HuH-7.5 (cell line): ENCODE results near the gene PRKN.
"Not testable (repeated sequence)": the region's sequence is repeated elsewhere in the genome, so short reads cannot be mapped to it uniquely, and the experiment has no call there.

Experiments
- DNase-seq: peaks from one replicate; pipeline ENCODE4 v3.0.0; 2011; ENCODE audit warnings: low spot score

PRKN gene

GRCh38 chr6:161347988-161348627 lies 1379.5 kb downstream of the PRKN start:
- DNase-seq: no peak

- no peak for DNase-seq
Measured at GRCh38 chr6:161347125-161347524, 1380.4 kb downstream of the PRKN start.

GRCh38 chr6:161346717-161347116 lies 1380.8 kb downstream of the PRKN start:
- no peak for DNase-seq

- no peak for DNase-seq
Measured at GRCh38 chr6:161344626-161345025, 1382.9 kb downstream of the PRKN start.

- DNase-seq: no peak
Measured at GRCh38 chr6:161342039-161342438, 1385.5 kb downstream of the PRKN start.

- DNase-seq: no peak
Measured at GRCh38 chr6:161341638-161342037, 1385.9 kb downstream of the PRKN start.

GRCh38 chr6:161338015-161338414 lies 1389.6 kb downstream of the PRKN start:
- DNase-seq: no peak

DNA sequence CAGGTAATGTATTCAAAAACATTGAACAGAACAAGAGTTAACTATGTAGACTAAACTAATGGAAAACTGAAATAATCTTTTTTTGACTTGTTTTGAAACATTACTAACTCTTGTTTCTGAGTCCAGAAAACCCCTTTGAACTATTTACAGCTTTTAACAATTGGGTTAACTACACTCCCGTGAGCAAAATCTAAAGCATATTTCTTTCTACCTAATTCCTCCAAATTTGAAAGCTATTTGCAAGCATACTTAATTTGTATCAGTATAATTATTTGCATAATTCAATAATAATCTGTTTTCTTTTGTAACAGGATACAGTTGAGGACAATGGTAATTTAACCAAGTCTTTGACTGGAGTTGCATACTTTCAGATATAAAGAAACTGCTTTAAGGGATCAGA lies 1391.1 kb downstream of the PRKN start:
- no peak for DNase-seq

GRCh38 chr6:161333410-161333809 lies 1394.2 kb downstream of the PRKN start:
- no peak for DNase-seq

- not testable (repeated sequence) for DNase-seq
Measured at GRCh38 chr6:161331402-161332081, 1396.0 kb downstream of the PRKN start.

DNA sequence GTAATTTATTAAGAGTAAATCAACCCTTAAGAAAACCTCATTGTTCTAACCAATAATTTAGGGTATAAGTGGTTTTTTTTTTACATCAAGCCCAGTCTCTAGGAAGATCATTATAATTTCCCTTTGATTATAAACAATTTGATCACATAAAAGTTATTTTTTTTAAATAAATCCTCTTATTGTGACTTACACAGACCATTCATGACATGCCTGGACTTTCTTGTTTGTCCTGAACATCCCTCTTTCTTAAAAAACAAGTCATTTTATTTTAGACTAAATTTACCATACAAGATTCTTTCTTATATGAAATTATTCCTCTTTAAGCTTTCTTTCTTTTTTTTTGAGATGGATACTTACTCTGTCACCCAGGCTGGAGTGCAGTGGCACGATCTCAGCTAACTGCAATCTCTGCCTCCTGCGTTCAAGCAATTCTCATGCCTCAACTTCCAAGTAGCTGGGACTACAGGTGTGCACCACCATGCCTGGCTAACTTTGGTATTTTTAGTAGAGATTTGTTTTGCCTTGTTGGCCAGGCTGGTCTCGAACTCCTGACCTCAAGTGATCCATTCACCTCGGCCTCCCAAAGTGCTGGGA lies 1400.1 kb downstream of the PRKN start:
- DNase-seq: no peak

DNA sequence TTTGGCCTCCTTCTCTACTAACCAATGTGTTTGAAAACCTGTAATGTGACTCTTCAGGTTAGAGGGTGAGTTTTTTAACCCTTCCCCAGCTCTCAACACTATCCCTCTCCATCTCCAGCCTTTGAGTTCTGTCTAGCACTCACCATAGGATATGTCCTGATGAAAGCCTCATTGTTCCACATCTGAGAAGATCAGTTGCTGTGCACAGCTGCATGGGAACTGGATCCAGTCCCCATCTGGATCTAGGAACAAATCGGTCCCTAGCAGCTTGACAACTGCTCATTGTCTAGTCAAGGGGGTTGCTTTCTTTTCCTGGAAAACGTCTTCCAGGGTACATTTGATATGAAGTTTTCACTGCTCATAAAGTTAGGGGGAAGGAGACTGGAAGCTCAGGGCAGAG lies 1408.3 kb downstream of the PRKN start:
- DNase-seq: no peak

- no peak for DNase-seq
Measured at GRCh38 chr6:161318456-161318855, 1409.1 kb downstream of the PRKN start.

DNA sequence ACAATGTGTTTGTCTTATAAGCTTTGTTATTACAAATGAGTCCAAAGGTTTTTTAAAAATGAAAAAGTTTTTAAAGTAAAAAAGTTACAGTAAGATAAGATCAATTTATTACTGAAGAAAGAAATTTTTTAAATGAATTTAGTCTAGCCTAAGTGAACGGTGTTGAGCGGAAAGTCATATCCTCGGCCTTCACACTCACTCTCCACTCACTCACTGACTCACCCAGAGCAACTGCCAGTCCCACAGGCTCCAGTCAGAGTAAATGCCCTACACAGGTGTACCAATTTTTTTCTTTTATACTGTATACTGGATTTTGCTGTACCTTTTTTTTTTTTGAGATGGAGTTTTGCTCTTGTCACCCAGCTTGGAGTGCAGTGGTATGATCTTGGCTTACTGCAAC lies 1411.0 kb downstream of the PRKN start:
- no peak for DNase-seq

DNA sequence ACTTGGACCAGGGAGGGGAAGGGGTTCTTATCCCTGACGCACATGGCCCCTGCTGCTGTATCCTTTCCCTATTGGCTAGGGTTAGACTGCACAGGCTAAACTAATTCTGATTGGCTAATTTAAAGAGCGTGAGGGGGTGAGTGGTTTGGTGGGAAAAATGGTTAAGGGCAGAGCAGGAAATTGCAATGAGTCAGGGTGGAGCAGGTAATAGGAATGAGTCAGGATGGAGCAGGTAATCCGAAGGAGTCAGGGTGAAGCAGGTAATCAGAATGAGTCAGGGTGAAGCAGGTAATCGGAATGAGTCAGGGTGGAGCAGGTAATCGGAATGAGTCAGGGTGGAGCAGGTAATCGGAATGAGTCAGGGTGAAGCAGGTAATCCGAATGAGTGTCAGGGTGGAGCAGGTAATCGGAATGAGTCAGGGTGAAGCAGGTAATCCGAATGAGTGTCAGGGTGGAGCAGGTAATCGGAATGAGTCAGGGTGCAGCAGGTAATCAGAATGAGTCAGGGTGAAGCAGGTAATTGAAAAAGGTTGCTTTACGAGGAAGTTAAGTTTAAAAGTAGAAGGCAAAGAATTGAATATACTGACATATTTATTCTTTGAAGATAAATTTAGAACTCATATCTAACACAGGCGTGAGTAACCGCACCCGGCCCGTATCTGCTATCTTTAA lies 1412.2 kb downstream of the PRKN start:
- not testable (repeated sequence) for DNase-seq

DNA sequence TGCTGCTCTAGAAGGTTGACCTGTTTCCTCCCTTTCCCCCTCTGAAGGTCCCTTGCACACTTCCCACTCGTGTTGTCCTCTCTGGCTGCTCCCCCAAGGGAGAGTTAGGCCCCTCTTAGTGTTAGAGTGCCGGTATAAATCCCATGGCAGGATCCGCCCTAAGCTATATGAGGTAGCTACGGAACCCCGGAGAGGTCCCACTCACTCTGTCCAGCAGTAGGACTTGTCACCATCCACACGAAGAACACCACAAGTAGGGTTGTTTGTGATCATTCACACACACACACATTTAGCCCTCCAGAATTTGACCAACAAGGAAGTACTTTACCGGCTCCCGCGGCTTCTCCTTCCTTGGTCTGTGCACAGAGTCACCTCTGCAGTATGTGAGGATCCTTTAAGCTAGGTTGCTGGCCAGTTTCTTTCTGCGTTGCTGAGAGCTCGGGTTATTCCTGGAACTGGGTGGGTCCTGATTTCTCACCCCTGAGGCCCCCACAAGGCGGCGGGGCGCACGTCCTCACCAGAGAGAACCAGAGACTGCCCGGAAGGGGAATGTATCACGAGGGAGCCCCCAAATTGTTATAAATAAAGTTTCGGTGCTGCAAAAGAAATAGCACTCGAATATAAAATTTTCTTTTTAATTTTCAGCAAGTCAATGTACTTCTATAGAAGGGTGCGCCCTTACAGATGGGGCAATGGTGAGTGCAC lies 1412.9 kb downstream of the PRKN start:
- not testable (repeated sequence) for DNase-seq

DNA sequence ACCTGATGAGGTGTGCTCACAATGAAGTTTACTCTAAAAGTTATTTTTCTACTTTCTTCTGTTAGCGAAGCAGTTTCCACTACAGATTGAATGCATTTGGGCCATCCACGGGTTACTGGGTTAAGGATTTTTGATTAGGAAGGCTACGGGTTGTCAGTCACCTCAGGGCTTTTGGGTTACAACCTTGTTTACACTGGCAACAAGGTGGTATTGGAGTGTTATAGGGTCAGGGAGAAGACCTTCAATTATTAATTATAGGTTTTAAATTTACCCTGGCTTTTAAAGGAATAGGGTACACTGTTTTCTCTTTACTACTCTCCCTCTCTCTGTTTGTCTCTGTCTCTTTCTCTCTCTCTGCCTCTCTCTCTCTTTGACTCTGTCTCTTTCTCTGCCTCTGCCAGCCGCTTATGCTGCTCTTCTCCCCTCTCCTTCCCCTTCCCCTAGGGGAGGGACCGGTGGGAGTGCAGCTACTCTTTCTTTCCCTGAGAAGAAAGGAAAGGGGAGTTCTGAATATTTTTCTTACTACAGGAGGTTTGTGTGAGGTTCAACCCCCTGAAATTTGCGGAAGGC lies 1413.5 kb downstream of the PRKN start:
- DNase-seq: no peak

GRCh38 chr6:161313475-161313874 lies 1414.1 kb downstream of the PRKN start:
- DNase-seq: not testable (repeated sequence)

- DNase-seq: not testable (repeated sequence)
Measured at GRCh38 chr6:161309774-161310173, 1417.8 kb downstream of the PRKN start.

GRCh38 chr6:161308075-161308655 lies 1419.4 kb downstream of the PRKN start:
- no peak for DNase-seq

- no peak for DNase-seq
Measured at GRCh38 chr6:161305860-161306259, 1421.7 kb downstream of the PRKN start.
